ENCODE data around the gene JAKMIP3.
A peak's percentile ranks its signal among the peaks of the same experiment; 100 is the strongest.

JAKMIP3 gene

GRCh38 chr10:132100091-132100481 lies 34.3 kb downstream of the JAKMIP3 start:
- DNase-seq = no peak

DNA sequence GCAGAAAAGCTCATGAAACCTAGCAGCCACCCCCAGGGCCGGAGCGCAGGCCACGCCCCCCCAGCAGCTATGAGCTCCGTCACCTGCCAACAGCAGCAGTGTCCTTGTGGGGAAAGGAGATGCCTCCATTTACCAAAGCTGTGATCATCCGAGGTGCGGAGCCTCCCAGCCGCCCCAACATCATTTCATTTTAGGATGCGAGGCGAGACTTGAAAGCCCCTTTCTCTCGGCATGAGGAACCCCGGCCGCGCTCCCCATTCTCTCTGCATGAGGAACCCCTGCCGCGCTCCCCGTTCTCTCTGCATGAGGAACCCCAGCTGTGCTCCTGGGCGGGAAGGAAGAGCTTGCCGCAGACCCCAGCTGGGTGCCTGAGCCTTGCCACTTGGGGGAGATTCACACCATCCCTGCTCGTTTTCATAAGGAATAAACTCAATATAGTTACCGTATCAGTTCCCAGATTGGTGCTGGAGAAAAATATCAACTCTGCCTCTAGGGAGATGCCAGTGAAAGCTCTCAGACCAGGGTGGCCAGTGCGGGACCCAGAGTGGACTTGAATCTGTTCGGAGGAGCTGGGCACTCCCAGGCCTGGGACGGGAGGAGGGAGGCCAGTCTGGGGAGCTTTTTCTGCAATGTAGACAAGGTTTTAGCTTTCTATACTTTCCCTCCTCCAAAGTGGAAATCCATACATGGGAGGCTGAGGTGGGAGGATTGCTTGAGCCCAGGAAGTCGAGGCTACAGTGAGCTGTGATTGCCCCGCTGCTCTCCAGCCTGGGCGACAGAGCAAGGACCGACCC lies 35.0 kb downstream of the JAKMIP3 start:
- no peak for DNase-seq

- DNase-seq = no peak
These were observed 35.8 kb downstream of the JAKMIP3 start for GRCh38 chr10:132101529-132101928.

DNA sequence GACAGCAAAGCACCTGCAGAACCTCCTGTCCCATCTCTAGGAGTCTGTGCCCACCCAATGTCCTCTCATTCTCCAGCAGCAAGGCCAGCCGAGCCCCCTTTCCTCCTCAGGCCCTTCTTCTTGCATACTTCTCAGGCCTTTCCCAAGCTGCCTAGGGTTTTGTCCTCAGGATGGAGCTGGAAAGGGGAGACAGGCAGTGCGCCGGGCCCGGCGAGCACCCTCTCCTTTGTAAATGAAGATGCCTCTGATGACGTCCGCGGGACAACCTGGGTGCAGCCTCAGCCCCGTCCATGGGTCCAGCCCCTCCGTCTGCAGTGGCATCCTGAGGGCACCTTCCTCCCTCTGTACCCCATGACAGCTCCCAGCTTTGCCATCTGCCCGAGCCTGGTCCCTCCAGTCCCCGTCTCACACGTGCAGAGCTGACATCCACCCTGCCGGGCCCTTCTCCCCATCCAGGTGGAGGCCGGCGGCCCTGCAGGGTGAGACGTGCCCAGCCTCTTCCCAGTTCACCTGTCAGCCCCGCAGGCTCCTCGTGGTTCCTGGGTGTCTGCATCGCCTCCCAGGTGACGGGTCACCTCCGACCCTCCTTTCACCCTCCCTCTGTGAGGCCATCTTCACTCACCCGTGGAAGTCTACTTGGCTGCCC lies 36.4 kb downstream of the JAKMIP3 start:
- DNase-seq = no peak

DNA sequence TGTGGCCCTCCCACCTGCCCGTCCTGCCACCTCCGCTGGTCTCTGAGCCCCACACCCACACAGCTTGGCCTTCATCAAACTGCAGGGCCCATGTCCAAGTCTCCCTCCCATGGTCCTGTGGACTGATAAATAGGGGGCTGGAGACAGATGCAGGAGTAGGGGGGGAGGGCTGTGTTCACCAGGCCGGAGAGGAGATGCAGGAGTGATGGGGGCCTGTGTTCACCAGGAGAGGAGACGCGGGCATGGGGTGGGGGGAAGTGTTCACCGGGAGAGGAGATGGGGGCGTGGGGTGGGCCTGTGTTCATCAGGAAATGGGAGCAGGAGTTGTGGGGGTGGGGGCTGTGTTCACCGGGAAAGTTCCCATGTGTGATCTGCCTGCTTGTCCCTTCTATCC lies 37.0 kb downstream of the JAKMIP3 start:
- peak in 1 of 2 experiments; percentile 2 for DNase-seq

GRCh38 chr10:132103116-132103910 lies 37.6 kb downstream of the JAKMIP3 start:
- DNase-seq = peak in 1 of 2 experiments; percentile 8

- no peak for DNase-seq
These were observed 38.3 kb downstream of the JAKMIP3 start for GRCh38 chr10:132104062-132104461.

DNA sequence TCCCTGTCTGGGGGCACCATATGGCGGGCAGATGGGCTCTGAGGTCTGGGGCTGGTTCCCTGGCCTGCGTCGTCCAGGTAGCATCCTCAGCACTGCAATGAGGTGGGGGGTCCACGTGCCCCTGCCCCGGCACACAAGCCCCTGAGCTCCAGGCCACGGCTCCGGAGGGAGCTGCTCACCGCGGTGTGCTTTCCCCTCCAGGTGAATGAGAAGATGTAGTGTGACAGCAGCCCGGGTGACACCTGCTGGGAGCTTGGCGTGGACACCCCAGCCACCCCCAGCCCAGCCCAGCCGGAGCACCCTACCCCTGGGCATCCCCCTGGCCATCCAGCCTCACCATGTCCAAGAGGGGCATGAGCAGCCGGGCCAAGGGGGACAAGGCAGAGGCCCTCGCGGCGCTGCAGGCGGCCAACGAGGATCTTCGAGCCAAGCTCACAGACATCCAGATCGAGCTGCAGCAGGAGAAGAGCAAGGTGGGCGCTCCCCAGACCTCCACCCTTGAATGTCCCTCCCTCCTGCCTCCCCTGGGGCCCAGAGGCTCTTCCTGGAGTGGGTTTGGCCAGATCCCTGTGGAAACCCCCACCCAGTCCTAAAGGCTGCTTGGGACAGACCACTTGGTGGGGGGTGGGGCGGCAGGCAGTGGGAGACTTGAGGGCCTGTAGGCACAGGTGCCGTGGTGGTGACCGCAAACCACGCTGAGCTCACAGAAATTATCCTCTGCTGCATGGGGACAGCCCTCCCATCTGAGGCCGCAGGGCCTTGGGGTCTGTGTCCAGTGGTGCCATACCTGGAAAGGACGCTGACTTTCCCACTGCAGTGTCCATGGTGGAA lies 38.9 kb downstream of the JAKMIP3 start:
- no peak for DNase-seq

GRCh38 chr10:132105302-132105995 lies 39.7 kb downstream of the JAKMIP3 start:
- DNase-seq = no peak

GRCh38 chr10:132106431-132106830 lies 40.7 kb downstream of the JAKMIP3 start:
- DNase-seq = peak in 1 of 2 experiments; percentile 7

- DNase-seq = peak in 1 of 2 experiments; percentile 2
These were observed 41.6 kb downstream of the JAKMIP3 start for GRCh38 chr10:132107186-132107948.

DNA sequence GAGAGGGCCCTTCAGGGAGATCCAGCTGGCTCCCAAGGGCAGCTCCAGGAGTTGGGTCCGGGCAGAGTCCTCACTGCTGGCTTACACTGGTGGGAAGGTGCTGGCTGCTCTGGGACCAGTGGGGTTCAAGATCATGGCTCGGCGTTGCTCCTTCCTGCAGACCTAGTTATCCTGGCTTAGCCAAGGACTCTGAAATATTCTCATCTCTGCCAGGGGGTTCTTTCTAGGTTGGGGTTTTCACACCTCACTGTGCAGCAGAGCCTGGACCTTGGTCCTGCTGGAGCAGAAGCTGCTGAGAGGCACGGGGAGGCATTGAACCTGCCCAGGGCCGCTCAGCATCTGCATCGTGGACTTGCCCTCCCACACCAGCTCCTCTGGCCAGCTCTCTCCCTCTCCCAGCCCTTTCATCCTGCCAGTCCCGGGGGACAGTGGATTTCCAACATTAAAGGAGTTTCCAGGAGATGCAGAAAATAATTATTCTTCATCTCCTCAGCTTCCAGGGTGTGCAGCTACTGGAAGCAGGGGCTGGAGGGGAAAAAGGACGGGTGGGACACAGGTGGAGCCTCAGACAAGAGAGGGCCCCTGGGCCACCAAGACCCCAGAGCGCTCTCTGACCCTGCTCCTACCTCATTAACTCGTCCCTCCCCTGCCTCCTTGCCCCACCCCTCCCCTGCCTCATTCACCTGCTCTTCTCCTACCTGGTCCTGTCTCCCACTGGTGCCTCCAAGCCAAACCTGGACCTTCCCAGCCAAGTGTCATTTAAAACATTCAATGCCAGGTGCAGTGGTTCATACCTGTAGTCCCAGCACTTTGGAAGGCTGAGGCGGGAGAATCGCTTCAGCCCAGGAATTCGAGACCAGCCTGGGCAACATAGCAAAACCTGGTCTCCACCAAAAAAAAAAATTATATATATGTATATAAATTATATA lies 42.5 kb downstream of the JAKMIP3 start:
- no peak for DNase-seq

- DNase-seq = peak in 1 of 2 experiments; percentile 4
These were observed 43.8 kb downstream of the JAKMIP3 start for GRCh38 chr10:132109341-132110110.

DNA sequence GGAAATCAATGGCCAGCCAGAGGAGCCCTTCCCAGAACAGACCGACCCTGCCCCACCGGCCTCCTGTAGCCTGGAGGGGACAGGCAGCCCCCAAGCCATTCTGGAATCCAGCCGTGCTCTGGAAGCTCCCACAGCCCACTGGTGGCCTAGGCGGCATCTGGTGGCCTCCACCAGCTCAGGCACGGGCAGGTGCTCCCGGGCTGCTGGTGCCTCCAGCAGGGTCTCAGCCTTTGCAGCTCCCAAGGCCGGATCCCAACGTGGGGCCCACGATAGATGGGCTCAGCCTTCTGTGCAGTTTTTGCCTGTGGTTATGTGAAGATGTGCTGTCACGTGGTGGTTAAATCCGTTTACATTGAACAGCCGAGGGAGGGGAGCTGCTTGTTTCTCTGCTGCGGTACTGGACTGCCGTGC lies 44.4 kb downstream of the JAKMIP3 start:
- peak; percentile 1 to 10 for DNase-seq

GRCh38 chr10:132110713-132111112 lies 45.0 kb downstream of the JAKMIP3 start:
- DNase-seq = peak; percentile 1 to 7

- DNase-seq = peak in 1 of 2 experiments; percentile 2
These were observed 45.5 kb downstream of the JAKMIP3 start for GRCh38 chr10:132111121-132111731.

DNA sequence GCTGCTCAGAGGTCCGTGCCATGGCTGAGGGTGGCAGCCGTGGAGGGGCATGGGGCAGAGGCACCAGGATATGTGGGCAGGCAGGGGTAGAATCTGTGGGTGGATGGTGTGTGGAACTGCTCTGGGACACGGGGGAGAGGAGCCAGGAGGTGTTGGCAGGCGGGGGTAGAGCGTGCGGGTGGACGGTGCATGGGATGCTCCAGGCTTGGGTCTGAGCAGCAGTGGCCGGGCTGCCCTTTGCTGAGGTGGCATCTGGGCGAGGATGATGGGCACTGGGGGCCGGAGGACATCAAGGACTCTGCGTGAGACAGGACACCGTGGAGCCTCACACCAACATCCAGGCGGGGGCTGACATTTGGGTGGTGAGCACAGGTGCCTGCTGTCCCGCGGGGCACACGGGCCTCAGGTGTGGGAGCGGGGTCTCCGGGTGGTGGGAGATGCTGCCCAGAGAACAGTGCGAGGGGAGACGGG lies 46.2 kb downstream of the JAKMIP3 start:
- DNase-seq = peak in 1 of 2 experiments; percentile 9

- DNase-seq = no peak
These were observed 46.9 kb downstream of the JAKMIP3 start for GRCh38 chr10:132112611-132113010.

DNA sequence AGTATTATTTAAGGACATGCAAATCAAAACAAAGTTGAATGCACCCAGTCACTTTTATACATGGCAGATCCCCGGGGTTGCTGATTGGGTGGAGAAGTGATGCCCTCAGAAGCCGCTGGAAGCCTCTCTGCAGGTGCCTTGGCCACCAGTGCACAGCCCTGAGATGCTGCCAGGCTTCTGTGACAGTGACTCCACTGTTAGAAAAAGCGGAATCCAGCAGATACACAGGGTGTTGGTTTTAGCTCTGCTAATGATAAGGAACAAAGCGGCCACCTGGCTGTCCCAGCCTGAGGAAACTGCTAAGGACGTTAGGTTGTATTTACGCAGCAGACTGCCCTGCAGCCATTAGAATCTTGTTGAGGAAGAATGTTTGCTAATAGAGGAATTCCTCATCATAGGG lies 47.5 kb downstream of the JAKMIP3 start:
- no peak for DNase-seq
